HG03432 (cell line): ENCODE measurements around the gene PLCB3.
A peak's percentile ranks its signal among the peaks of the same experiment; 100 is the strongest.

Experiments
- ATAC-seq: cut with Tn5 transposase; IDR thresholded peaks from one replicate; pipeline ENCODE4 v1.9.1; 2021; ENCODE audit warnings: mild to moderate bottlenecking, moderate library complexity; ENCODE audit not compliant: unreplicated experiment

Gene PLCB3

DNA sequence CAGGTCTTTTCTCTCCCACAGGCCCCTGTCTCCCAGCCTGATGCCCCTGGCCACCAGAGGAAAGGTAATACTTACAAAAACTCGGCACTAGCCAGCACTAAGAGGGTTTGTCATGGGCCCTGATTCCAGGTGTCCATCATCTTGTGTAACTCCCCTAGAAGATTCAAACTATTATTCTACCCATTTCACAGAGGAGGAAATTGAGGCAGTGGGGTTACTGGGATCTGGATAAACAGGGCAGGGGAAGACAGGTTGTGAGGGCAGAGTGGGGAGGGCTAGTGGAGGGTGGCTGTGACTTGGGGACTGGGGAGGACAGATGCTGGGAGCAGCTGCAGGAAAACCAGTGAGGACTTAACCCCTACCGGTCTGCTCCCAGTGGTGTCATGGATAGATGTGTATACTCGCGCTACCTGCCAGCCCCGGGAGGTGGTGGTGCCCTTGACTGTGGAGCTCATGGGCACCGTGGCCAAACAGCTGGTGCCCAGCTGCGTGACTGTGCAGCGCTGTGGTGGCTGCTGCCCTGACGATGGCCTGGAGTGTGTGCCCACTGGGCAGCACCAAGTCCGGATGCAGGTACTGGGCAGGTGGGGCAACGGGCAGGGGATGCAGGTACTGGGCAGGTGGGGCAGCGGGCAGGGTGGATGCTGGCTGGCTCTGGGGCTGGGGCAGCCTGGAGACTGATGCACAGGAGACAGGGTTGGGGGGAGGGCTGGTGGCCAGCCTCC lies 15.7 kb upstream of the PLCB3 start:
- ATAC-seq: no peak

DNA sequence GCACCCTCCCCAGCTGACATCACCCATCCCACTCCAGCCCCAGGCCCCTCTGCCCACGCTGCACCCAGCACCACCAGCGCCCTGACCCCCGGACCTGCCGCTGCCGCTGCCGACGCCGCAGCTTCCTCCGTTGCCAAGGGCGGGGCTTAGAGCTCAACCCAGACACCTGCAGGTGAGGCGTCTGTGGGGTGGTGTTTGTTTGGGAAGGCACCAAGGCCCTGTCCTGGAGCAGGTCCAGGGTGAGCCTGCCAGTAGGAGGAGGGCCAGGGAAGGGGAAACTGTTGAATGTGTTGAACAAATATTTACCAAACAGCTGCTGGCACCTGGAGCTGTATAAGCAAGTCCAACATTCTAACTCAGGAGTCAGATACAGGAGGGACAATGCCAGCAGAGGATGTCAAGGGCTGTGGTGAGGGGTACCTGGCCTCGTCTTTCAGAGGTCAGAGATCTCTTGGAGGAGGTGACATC lies 13.8 kb upstream of the PLCB3 start:
- ATAC-seq: no peak

- ATAC-seq: no peak
Measured at GRCh38 chr11:64238076-64238475, 13.3 kb upstream of the PLCB3 start.

DNA sequence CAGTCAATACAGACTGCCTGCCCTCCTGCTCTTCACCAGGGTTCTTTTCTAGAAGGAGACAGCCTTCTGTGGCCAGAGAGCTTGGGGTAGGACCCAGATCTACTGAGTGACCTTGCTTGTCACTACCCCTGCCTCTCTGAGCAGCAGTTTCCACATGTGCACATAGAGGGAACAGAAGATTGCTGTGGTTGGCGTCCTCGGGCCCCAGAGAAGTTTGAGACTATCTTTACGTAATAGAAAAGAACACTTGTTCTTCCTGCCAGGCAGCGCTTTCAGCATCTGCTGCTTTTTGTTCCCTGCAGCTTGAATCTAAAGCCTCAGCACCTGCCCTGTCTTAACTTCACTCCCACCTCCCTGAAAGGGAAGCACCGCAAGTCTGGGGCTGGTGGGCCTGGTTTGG lies 12.3 kb upstream of the PLCB3 start:
- ATAC-seq: no peak

GRCh38 chr11:64239662-64240434 lies 11.5 kb upstream of the PLCB3 start:
- ATAC-seq: peak; percentile 7

- ATAC-seq: peak; percentile 46
Measured at GRCh38 chr11:64240435-64241240, 10.7 kb upstream of the PLCB3 start, which contains the start of gene FKBP2. Gene FKBP2, plus strand, starts transcription at chr11:64241095. Its CDS starts 1,293 bp downstream, at chr11:64242388.

DNA sequence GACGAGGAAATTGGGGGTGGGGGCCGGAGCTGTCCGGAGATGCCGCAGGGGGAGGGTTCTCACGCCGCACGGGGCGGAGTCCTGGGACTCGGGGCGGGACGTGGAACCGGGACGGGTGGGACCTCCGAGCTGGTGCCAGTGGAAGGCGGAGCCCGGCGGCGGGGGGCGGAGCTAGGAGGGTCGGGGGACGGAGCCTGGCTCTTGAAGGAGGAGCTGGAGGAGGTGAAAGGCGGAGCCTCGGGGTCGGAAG lies 10.2 kb upstream of the PLCB3 start:
- peak; percentile 67 for ATAC-seq

- ATAC-seq: peak; percentile 11
Measured at GRCh38 chr11:64241491-64242374, 9.6 kb upstream of the PLCB3 start.

- ATAC-seq: no peak
Measured at GRCh38 chr11:64243236-64243854, 8.0 kb upstream of the PLCB3 start.

DNA sequence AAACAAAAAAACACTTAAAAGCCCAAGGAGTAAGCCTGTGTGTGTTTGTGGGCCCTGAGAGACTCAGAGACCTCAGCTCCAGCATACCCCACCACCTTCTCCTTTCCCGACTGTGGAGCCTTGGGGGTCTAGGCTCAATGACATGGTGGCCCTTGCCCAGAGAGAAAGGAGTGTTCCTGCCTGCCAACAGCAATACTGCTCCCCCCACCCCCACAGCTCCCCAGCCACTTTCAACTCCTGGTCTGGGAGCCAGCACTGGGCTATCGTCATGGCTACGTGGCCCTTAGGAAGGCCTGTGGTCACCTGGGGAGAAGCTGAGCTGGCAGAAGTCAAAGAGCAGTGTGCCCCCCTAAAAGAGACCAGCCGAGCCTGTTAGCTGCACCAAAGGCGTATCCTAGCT lies 7.2 kb upstream of the PLCB3 start:
- ATAC-seq: no peak

DNA sequence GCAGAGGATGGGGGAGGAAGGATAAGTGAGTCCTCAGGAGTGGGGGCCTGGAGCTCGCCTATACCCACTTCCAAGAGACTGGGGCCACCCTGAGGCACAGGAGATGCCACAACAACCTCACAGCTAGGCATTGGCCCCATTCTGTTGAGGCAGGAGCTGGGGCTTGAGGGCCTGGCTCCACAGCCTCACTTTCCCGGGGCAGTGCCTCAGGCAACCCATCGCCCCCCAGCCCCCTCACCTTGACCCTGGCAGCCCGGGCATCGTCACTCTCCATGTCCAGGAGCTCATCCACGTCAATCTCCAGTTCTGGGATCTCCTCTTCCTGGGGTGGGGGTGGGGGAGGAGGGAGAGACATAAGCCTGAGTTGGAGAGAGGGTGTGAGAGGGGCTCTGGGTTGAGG lies 6.4 kb upstream of the PLCB3 start:
- no peak for ATAC-seq

DNA sequence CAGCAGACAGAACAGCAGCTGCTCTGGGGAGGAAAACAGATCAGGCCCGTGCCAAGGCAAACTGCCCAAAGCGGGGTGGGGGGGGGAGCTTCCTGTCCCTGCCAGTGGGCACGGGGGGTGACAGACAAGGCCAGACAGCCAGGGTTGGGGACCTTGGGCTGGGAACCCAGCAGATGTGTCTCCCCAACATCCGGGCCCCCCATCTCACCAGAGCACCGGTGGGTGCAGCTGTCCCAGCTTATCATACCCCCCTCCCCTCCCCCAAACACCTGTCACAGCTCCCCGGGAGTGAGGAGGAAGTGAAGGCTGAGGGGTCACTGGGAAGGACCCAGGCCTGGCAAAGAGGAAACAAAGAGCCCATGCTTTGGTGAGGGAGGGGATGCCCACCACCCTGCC lies 5.9 kb upstream of the PLCB3 start:
- no peak for ATAC-seq

GRCh38 chr11:64245797-64246620 lies 5.3 kb upstream of the PLCB3 start:
- no peak for ATAC-seq

GRCh38 chr11:64246621-64246870 lies 4.8 kb upstream of the PLCB3 start:
- ATAC-seq: peak; percentile 9

- ATAC-seq: peak; percentile 43
Measured at GRCh38 chr11:64246871-64247728, 4.2 kb upstream of the PLCB3 start, which contains the start of gene PPP1R14B. Gene PPP1R14B, minus strand, starts transcription at chr11:64246943. Its CDS starts 270 bp downstream, at chr11:64246673.

DNA sequence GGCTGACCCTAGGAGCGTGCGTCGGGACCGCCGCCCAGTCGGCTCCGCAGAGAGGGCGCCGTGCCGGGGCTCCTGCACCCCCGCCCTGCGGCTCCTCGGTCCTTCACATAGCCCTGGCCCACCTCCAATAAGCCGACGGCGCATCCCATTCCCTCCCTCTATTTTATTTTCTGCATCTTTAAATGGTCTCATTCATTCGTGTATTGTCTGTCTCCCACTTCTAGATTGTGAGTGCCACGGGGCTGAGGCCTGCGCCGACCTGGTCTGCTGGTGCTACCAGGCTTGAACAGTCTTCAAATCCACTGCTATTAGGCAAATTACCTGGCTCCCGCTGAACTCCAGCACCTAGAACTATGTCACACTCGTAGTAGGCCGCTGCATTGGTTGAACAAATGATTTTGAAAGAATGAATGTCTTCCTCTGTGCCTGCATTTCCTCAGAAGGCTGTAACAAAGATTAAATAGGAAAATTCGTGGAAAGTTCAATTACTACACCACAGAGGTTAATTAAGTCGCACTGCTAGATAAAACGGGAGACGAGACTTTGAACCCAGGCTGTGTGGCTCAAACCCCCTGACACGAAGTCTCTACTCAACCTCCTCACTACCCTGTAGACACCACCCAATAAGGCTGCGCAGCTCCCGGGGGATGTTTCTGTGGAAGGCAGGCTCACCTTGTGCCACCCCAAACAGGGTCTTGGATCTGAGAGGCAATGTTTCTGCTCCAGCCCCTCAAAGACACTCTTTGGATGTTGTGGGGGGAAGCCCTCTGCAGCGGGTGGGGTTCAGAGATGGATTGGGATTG lies 3.4 kb upstream of the PLCB3 start:
- ATAC-seq: no peak

DNA sequence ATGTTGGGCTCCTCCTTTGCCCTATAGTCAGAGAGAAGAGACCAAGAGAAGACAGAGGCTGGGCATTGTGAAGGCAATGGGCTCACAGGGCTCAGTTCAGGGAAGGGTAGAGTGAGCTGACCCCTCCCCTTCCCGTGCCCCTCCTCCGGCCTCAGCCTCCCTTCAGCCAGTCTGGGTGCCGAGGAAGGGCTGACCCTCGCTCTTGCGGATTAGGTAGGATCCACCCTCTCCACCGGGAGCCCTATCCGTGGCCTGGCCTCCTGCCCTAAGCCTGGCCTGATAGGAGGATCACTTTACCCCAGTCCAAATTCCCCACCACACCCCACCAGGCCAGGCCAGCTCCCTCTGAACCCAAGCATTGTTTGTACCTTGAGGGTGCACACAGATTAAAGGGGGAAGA lies 2.8 kb upstream of the PLCB3 start:
- no peak for ATAC-seq

DNA sequence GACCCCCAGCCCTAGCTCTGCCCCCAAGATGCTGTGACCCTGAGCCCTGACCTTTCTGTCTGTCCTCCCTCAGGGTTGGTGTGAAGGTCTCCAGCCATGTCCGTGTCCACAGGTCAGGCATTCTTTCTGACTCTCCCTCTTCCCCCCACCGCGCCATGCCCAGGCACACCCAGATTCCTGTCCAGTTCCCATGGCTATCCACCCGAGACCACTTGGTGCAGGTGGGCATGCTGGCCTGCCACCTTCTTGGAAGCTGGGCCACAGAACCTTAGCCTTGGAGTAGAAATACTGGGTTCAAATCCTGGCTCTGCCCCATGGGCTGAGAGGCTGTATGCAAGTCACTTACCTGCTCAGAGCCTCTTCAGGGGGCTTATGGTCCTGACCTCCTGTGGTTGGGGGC lies 2.3 kb upstream of the PLCB3 start:
- no peak for ATAC-seq
